ENCODE measurements around the gene FAM217B. TPM values are rescaled to one million over a fixed set of nuclear protein-coding genes. Genes with fewer than 3 reads are reported as not detected.

Gene FAM217B
- total and polyA plus RNA-seq, 2 of the 8 experiments (the other 6 are each of a cell fraction or from before 2014, with no cell fraction given) = 5.4 to 28.5 TPM

DNA sequence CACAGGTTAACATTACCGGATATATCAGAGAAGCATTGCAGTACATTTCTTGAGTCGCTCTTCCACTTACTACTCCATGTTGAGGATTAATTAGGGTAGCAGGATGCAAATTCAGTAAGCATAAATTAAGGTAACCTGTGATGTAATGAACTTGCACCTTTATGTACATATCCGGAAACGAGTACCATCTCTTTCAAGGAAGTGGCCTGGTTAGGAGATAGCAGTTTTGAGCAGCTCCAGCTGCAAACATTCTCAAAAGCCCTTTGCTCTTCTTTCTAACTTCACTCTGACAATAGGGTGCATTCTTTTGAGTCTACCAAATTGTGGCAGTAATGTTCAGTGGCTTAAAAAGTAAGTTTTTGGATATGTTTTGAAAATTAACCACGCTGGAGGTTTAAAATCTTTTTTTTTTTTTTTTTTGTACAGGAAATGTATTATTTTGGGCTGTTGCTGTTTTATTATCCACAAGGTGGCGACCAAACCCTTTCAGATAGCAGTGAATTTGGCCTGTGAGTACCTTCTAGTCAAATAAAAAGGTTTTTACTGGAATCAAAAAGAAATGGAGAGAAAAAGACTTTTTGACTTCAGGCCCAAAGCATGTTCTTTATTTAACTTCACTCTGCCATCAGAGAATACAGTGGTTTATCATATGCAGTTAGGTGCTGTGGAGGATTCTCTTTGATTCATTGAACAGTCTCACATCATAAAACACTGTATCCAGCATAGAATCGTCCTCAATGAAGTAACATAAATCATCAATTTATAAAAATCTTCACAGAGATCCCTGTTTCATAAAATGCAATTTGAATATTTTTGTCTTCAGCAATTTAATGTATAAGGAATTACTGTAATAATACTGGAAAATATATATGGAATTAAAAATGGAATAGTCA lies 8.9 kb downstream of the FAM217B start (continued):
- TF ChIP-seq, protein P1, sequence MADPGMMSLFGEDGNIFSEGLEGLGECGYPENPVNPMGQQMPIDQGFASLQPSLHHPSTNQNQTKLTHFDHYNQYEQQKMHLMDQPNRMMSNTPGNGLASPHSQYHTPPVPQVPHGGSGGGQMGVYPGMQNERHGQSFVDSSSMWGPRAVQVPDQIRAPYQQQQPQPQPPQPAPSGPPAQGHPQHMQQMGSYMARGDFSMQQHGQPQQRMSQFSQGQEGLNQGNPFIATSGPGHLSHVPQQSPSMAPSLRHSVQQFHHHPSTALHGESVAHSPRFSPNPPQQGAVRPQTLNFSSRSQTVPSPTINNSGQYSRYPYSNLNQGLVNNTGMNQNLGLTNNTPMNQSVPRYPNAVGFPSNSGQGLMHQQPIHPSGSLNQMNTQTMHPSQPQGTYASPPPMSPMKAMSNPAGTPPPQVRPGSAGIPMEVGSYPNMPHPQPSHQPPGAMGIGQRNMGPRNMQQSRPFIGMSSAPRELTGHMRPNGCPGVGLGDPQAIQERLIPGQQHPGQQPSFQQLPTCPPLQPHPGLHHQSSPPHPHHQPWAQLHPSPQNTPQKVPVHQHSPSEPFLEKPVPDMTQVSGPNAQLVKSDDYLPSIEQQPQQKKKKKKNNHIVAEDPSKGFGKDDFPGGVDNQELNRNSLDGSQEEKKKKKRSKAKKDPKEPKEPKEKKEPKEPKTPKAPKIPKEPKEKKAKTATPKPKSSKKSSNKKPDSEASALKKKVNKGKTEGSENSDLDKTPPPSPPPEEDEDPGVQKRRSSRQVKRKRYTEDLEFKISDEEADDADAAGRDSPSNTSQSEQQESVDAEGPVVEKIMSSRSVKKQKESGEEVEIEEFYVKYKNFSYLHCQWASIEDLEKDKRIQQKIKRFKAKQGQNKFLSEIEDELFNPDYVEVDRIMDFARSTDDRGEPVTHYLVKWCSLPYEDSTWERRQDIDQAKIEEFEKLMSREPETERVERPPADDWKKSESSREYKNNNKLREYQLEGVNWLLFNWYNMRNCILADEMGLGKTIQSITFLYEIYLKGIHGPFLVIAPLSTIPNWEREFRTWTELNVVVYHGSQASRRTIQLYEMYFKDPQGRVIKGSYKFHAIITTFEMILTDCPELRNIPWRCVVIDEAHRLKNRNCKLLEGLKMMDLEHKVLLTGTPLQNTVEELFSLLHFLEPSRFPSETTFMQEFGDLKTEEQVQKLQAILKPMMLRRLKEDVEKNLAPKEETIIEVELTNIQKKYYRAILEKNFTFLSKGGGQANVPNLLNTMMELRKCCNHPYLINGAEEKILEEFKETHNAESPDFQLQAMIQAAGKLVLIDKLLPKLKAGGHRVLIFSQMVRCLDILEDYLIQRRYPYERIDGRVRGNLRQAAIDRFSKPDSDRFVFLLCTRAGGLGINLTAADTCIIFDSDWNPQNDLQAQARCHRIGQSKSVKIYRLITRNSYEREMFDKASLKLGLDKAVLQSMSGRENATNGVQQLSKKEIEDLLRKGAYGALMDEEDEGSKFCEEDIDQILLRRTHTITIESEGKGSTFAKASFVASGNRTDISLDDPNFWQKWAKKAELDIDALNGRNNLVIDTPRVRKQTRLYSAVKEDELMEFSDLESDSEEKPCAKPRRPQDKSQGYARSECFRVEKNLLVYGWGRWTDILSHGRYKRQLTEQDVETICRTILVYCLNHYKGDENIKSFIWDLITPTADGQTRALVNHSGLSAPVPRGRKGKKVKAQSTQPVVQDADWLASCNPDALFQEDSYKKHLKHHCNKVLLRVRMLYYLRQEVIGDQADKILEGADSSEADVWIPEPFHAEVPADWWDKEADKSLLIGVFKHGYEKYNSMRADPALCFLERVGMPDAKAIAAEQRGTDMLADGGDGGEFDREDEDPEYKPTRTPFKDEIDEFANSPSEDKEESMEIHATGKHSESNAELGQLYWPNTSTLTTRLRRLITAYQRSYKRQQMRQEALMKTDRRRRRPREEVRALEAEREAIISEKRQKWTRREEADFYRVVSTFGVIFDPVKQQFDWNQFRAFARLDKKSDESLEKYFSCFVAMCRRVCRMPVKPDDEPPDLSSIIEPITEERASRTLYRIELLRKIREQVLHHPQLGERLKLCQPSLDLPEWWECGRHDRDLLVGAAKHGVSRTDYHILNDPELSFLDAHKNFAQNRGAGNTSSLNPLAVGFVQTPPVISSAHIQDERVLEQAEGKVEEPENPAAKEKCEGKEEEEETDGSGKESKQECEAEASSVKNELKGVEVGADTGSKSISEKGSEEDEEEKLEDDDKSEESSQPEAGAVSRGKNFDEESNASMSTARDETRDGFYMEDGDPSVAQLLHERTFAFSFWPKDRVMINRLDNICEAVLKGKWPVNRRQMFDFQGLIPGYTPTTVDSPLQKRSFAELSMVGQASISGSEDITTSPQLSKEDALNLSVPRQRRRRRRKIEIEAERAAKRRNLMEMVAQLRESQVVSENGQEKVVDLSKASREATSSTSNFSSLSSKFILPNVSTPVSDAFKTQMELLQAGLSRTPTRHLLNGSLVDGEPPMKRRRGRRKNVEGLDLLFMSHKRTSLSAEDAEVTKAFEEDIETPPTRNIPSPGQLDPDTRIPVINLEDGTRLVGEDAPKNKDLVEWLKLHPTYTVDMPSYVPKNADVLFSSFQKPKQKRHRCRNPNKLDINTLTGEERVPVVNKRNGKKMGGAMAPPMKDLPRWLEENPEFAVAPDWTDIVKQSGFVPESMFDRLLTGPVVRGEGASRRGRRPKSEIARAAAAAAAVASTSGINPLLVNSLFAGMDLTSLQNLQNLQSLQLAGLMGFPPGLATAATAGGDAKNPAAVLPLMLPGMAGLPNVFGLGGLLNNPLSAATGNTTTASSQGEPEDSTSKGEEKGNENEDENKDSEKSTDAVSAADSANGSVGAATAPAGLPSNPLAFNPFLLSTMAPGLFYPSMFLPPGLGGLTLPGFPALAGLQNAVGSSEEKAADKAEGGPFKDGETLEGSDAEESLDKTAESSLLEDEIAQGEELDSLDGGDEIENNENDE (IDR thresholded peaks at IDR 0.05; ENCODE audit: insufficient replicate concordance, low read length) = no peak
- no peak for TF ChIP-seq ASH2L (IDR thresholded peaks at IDR 0.05; ENCODE audit: low read length)
- TF ChIP-seq TBP (IDR thresholded peaks at IDR 0.05; ENCODE audit: low read depth, low read length) = no peak
- TF ChIP-seq, protein P2, sequence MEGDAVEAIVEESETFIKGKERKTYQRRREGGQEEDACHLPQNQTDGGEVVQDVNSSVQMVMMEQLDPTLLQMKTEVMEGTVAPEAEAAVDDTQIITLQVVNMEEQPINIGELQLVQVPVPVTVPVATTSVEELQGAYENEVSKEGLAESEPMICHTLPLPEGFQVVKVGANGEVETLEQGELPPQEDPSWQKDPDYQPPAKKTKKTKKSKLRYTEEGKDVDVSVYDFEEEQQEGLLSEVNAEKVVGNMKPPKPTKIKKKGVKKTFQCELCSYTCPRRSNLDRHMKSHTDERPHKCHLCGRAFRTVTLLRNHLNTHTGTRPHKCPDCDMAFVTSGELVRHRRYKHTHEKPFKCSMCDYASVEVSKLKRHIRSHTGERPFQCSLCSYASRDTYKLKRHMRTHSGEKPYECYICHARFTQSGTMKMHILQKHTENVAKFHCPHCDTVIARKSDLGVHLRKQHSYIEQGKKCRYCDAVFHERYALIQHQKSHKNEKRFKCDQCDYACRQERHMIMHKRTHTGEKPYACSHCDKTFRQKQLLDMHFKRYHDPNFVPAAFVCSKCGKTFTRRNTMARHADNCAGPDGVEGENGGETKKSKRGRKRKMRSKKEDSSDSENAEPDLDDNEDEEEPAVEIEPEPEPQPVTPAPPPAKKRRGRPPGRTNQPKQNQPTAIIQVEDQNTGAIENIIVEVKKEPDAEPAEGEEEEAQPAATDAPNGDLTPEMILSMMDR (IDR thresholded peaks at IDR 0.05; ENCODE audit: control extremely low read depth in 1 of 3, insufficient read depth in 1 of 3, low read depth in 1 of 3, low read length in 3 of 3) = peak in 2 of 3 experiments; percentile 35 to 42; a peak in 2 of 4 replicates
- no peak for TF ChIP-seq POU5F1 (IDR thresholded peaks at IDR 0.05; ENCODE audit: low read depth, low read length)
- TF ChIP-seq RAD21 (IDR thresholded peaks at IDR 0.05 in 1 of 2, conservative IDR thresholded peaks at IDR 0.05 in 1 of 2; ENCODE audit: low read depth in 2 of 2, low read length in 2 of 2) = peak; percentile 68 to 71

Data from H1 (cell line).